Activated T-cell treated with anti-CD3 and anti-CD28 coated beads, Interleukin-2, amount 50 U/mL, for 4 hours (primary cell): Measurements from ENCODE around the gene CBX2. TPM values are rescaled to one million over a fixed set of nuclear protein-coding genes. Genes with fewer than 3 reads are reported as not detected.

Experiments
- ATAC-seq, 2 donors: fragments of 200-7000 bp; cut with Tn5 transposase; one replicate each; pipeline ENCODE4 v1.10.0; 2021
- DNase-seq: peaks from one replicate; pipeline ENCODE4 v3.0.0-alpha.2; 2020
- H3K27me3 Mint-ChIP-seq: one replicate; pipeline ENCODE4 v1.8.0; 2021; ENCODE audit warnings: low read depth, mixed read lengths
- H3K36me3 Mint-ChIP-seq: one replicate; pipeline ENCODE4 v1.8.0; 2022; ENCODE audit warnings: mixed read lengths; ENCODE audit not compliant: insufficient read depth
- H3K4me1 Mint-ChIP-seq: one replicate; pipeline ENCODE4 v1.8.0; 2021; ENCODE audit warnings: low read depth, mixed read lengths
- H3K4me3 Mint-ChIP-seq: one replicate; pipeline ENCODE4 v1.8.0; 2021; ENCODE audit warnings: mild to moderate bottlenecking, moderate library complexity, mixed read lengths
- H3K9me3 Mint-ChIP-seq: one replicate; pipeline ENCODE4 v1.8.0; 2021; ENCODE audit warnings: mixed read lengths
- total RNA-seq, 3 donors: library from RNA; stranded (reverse); gene quantifications; one replicate each; pipeline ENCODE4 v1.2.1, GENCODE V29; 2021

Gene CBX2
- total RNA-seq, 3 donors from 2014 or later: 1.0 to 2.6 (median 1.4) TPM

DNA sequence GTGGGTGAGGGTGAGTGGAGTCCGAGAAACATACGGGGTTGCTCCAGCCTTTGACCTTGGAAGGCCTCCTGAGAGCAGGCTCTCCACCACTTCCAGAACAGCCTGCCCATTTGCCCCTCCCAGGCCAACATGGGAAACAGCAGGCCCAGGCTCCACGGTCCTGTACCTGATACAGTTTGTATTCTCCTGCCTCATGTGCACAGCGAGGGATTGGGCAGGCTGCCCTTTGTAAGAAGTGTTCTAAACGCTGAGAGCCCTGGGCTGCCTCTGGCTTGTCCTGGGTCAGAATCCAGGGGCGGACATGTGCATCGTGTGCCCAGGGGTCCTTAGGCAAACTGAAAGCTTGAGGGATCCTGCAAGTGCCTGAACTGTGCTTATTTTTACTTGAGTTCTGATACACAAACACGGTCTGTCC, 3.4 kb upstream of the CBX2 start:
- ATAC-seq: no peak
- peaks cover 62% of the 10 kb centered on the region for H3K27me3 Mint-ChIP-seq

DNA sequence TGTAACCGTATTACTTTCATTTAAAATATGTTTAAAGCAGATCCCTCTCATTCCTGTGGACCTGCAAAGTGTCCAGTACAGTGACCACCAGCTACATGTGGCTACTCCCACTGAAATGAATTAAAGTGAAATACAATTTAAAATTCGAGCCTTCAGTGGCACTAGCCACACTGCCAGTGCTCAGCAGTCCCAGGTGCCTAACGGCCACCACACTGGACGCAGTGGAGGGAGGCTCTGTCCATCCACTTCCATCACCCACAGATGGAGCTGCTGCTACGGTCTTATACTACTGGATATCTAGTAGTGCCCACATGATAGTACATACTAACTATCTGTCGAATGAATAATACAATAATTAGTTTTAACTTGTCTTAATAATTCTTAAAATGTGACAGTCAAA, 2.3 kb upstream of the CBX2 start:
- DNase-seq (no peak), ATAC-seq (no peak)
- Mint-ChIP-seq H3K36me3 (no peaks in the 10 kb centered on the region), H3K4me1 (peaks cover 12% of the 10 kb centered on the region), H3K4me3 (no peak overlapping the region), H3K27me3 (peaks cover 65% of the 10 kb centered on the region), H3K9me3 (no peaks in the 10 kb centered on the region)

More for the DNA sequence above, 3.4 kb upstream of the CBX2 start:
- no peaks in the 10 kb centered on the region for H3K9me3 Mint-ChIP-seq
- no peaks in the 10 kb centered on the region for H3K36me3 Mint-ChIP-seq
- no peak for DNase-seq
- no peak overlapping the region for H3K4me3 Mint-ChIP-seq
- H3K4me1 Mint-ChIP-seq: peaks cover 12% of the 10 kb centered on the region

DNA sequence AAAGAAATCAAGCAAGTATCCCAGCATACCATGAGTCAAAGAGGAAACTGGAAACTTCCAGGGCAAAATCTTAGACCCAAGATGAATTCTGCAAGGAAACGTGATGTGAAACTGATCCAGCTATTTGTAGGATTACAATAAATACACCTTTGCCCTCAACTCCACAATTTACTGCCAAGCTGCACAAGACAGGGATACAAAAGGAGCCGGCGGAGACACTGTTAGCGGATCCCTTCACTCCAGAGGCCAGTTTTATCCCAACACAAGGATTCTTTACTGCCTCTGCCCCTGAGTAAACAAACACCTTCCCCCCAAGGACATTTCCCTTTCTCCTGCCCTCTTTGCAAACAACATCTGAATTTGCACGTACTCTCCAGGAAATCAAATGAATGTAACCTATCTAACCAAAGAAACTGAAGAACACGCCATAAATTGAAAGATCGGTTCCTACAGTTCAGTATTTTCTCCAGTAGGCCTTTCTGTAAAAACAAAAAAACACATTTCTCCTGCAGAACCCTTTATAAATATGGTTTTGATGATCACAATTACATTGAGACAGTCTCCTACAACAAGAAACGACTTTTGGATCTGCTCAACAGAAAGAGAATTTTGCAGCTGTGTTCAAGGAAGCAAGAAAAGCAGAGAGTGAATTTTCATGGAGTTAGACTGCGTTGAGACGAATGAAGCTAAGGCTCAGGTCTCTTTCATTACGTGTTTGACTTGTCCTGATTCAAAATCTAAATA, 1.4 kb upstream of the CBX2 start:
- no peaks in the 10 kb centered on the region for H3K36me3 Mint-ChIP-seq
- ATAC-seq (no peak), DNase-seq (no peak)
- no peaks in the 10 kb centered on the region for H3K9me3 Mint-ChIP-seq
- peak overlapping the region; percentile 22 for H3K4me3 Mint-ChIP-seq
- H3K27me3 Mint-ChIP-seq: peaks cover 72% of the 10 kb centered on the region
- H3K4me1 Mint-ChIP-seq: peaks cover 14% of the 10 kb centered on the region

DNA sequence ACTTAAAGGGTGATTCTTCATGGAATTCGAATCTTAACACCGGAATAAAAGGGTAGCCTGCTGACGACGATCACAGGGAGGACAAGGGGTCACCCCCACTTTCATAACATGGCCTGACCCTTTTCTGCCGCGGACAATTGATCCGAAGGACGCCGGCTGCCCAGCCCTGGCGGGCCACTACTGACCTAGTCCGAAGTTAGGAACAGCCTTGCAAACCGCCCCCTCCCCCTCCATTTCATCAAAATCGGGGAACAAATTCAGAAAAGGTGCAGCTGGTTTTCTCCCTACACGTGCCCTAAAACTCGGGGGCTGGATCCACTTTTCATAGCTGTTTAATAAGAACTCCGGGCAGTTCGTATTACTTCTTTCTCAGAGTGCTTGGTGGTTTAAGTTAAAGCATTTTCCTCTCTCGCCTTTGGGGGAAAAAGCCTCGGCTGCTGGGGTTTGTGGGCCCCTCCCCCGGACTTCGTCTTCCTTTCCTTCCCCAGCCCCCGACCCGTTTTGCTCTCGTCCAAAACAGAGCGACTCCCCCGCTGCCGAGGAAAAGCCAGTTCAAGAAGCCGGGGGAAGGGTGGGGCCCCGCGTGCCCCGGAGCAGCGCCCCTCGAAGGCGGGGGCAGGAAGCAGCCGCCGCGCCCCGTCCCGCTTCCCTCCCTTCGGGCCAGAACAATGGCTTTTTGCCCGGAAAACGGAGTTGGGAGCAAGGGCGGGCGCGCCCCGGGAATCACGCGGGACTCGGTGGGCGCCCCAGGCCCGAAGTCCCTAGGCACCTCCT, 641 bp upstream of the CBX2 start:
- Mint-ChIP-seq H3K9me3 (no peaks in the 10 kb centered on the region), H3K4me1 (peaks cover 14% of the 10 kb centered on the region), H3K4me3 (peak overlapping the region; percentile 22), H3K36me3 (no peaks in the 10 kb centered on the region), H3K27me3 (peaks cover 74% of the 10 kb centered on the region)
- peak; percentile 28 to 33 for ATAC-seq
- no peak for DNase-seq

DNA sequence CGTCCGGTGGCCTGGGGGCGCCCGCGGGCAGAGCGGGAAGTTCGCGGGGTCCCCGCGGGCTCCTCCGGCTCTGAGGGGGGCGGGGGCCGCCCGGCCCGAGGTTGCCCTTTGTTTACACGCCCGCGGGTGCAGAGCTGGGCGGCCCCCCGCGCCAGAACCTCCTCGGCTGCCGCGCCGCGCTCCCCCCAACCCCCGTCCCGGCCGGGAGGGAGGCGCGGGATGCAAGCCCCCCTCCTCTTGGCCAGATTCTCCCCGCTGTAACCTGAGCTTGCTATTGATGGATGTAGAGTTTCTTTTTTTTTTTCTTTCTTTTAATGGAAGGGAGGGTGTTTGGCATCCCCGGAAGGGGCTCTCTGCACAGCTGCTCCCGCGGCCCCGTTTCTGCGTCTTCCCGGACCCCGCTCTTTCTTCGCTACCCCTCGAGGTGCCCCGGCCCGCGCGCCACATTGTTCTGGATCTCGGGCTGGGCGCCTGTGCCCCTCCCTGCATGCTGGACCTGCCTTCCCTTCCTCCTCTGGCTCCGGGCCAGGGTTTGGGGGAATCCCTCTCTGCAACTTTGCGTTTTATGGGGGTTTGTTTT, 646 bp downstream of the CBX2 start:
- Mint-ChIP-seq H3K9me3 (no peaks in the 10 kb centered on the region), H3K27me3 (peaks cover 76% of the 10 kb centered on the region), H3K4me3 (peak overlapping the region; percentile 77), H3K4me1 (peaks cover 14% of the 10 kb centered on the region), H3K36me3 (no peaks in the 10 kb centered on the region)
- ATAC-seq (peak; percentile 19 to 21), DNase-seq (no peak)

DNA sequence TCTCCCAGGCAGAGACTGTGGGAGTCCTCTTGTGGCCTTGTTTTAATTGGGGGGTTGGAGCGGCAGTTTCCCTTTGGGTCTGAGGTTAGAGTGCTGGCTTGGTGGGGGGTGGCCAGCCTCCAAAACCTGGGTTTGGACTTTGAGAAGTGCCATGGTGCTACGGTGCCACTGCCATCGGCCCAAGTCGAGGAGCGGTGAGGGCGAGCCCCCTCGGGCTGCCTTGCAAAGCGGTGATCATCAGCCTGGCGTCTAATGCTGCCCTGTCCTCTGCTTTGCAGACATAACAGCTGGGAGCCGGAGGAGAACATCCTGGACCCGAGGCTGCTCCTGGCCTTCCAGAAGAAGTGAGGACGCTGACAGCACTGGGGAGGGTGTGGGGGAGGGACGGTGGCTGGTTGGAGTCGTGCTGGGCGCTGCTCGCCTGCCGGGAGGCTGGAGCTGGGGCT, 1.2 kb downstream of the CBX2 start:
- DNase-seq: no peak
- Mint-ChIP-seq H3K4me3 (peak overlapping the region; percentile 77), H3K9me3 (no peaks in the 10 kb centered on the region), H3K36me3 (no peaks in the 10 kb centered on the region), H3K4me1 (peaks cover 14% of the 10 kb centered on the region), H3K27me3 (peaks cover 76% of the 10 kb centered on the region)
- ATAC-seq: no peak

DNA sequence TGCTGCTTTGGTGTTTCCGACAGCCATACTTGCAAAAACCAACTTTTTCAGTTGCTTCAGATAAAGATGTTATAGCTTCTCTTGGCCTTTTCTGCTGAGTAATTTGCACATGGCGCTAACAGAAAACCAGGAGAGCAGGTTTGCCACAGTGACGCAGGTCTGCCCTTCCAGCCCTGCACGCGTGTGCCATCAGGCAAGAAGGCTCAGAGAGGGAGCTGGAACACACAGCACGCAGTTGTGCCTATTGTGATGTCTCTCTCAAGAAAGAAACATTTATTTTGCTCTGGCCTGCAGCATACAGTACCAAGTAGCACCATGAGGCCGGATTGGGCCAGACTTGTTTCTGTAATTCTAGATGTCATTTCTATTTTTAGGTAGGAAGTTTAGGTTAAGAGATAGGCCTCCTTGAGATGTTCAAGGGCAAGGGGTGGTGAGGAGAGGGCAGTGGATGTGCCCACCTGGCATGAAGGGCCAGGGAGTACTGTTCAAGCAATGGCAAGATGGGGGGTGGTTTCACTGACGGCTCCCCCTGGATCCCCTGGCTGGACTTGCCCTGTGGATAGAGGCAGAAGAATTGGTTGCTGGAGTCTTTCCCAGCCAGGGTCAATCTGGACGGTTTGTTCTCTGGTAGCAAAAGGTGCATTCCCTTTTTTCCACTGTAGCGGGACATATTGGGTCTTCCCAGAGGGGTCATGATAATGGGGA, 1.9 kb downstream of the CBX2 start:
- Mint-ChIP-seq H3K4me1 (peaks cover 14% of the 10 kb centered on the region), H3K27me3 (peaks cover 69% of the 10 kb centered on the region), H3K36me3 (no peaks in the 10 kb centered on the region), H3K4me3 (no peak overlapping the region), H3K9me3 (no peaks in the 10 kb centered on the region)
- DNase-seq: no peak
- no peak for ATAC-seq

DNA sequence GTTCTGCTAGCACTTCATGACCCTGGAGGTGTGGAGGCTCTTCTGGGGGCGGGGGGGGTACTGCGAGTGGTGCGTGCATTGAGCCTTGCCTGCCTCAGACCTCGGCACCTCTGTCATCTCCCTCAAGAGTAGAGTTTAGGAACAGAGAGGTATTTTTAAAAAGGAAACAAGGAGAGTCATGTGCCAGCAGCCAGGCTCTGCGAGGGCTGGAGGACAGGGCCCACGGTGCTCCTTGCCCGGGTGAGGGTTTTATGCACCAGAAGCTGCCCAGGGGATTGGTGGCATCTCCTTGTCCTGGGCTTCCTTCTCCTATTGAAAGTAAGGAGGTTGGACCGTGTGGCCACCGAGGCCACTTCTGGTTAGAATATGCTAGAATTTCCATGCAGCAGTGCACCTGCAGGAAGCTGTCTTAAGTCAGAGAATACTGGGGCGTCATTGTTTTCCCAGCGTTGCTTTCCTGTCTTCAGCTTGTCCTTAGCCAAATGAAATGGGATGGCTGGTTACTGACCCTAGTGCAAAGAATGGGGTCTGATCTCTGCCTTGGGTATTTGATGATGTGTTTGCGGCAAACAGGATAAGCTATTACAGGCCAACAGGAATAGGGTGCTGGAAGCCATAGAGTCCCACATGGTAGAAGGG, 3.2 kb downstream of the CBX2 start:
- no peak for ATAC-seq
- peaks cover 14% of the 10 kb centered on the region for H3K4me1 Mint-ChIP-seq
- no peak for DNase-seq
- H3K4me3 Mint-ChIP-seq: no peak overlapping the region
- no peaks in the 10 kb centered on the region for H3K9me3 Mint-ChIP-seq
- peaks cover 72% of the 10 kb centered on the region for H3K27me3 Mint-ChIP-seq
- no peaks in the 10 kb centered on the region for H3K36me3 Mint-ChIP-seq

DNA sequence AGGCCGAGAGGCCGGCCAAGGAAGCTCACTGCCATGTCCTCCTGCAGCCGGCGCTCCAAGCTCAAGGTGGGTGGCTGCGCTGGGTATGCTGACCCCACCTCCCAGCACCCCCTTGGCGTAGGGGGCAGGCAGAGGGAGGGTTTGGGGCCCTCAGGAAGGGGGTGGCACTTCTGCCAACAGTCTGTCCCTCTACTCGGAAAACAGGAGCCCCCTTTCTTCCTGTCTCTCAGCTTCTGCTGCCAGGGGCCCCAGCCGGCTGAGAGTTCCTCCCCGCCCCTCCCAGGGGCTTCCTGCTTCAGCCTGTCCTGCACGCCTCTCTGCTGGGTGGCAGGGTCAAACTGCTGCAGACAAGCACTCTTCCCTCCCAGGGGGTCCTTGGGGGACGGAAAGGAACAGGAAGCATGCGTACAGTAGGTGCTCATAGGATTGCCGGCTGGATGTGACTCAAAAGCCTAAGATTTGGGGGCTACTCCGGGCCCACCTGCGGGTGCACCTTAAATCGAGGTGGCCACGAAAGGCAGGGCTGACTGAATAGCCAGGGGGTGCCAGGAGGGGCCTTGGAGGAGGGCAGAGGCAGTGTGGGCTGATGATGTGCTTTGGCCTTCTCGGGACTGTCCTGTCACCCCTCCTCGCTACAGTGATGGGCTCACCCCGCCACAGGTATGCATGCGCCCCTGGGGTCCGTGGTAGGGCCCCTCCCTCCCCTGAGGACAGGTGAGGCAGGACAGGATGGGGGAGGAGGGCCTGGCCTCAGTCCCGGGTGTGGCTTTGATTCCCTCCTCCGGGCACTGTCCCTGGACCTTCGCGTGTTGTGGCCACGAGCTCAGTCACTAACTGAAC, 4.0 kb downstream of the CBX2 start:
- no peak for DNase-seq
- Mint-ChIP-seq H3K27me3 (peaks cover 71% of the 10 kb centered on the region), H3K4me3 (no peak overlapping the region)

DNA sequence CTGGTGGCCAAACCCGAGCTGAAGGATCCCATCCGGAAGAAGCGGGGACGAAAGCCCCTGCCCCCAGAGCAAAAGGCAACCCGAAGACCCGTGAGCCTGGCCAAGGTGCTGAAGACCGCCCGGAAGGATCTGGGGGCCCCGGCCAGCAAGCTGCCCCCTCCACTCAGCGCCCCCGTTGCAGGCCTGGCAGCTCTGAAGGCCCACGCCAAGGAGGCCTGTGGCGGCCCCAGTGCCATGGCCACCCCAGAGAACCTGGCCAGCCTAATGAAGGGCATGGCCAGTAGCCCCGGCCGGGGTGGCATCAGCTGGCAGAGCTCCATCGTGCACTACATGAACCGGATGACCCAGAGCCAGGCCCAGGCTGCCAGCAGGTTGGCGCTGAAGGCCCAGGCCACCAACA, 5.9 kb downstream of the CBX2 start:
- Mint-ChIP-seq H3K9me3 (no peaks in the 10 kb centered on the region), H3K4me3 (no peak overlapping the region), H3K36me3 (no peaks in the 10 kb centered on the region), H3K4me1 (peaks cover 4% of the 10 kb centered on the region), H3K27me3 (peaks cover 83% of the 10 kb centered on the region)
- no peak for DNase-seq
- ATAC-seq: no peak

More for the DNA sequence above, 4.0 kb downstream of the CBX2 start:
- H3K9me3 Mint-ChIP-seq: no peaks in the 10 kb centered on the region
- H3K4me1 Mint-ChIP-seq: peaks cover 10% of the 10 kb centered on the region
- H3K36me3 Mint-ChIP-seq: no peaks in the 10 kb centered on the region
- ATAC-seq: no peak

DNA sequence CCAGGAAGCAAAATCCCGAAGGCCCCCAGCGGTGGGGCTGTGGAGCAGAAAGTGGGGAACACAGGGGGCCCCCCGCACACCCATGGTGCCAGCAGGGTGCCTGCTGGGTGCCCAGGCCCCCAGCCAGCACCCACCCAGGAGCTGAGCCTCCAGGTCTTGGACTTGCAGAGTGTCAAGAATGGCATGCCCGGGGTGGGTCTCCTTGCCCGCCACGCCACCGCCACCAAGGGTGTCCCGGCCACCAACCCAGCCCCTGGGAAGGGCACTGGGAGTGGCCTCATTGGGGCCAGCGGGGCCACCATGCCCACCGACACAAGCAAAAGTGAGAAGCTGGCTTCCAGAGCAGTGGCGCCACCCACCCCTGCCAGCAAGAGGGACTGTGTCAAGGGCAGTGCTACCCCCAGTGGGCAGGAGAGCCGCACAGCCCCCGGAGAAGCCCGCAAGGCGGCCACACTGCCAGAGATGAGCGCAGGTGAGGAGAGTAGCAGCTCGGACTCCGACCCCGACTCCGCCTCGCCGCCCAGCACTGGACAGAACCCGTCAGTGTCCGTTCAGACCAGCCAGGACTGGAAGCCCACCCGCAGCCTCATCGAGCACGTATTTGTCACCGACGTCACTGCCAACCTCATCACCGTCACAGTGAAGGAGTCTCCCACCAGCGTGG, 6.5 kb downstream of the CBX2 start:
- Mint-ChIP-seq H3K4me1 (peaks cover 2% of the 10 kb centered on the region), H3K9me3 (no peaks in the 10 kb centered on the region), H3K36me3 (no peaks in the 10 kb centered on the region), H3K27me3 (peaks cover 83% of the 10 kb centered on the region), H3K4me3 (no peak overlapping the region)
- ATAC-seq (no peak), DNase-seq (no peak)

DNA sequence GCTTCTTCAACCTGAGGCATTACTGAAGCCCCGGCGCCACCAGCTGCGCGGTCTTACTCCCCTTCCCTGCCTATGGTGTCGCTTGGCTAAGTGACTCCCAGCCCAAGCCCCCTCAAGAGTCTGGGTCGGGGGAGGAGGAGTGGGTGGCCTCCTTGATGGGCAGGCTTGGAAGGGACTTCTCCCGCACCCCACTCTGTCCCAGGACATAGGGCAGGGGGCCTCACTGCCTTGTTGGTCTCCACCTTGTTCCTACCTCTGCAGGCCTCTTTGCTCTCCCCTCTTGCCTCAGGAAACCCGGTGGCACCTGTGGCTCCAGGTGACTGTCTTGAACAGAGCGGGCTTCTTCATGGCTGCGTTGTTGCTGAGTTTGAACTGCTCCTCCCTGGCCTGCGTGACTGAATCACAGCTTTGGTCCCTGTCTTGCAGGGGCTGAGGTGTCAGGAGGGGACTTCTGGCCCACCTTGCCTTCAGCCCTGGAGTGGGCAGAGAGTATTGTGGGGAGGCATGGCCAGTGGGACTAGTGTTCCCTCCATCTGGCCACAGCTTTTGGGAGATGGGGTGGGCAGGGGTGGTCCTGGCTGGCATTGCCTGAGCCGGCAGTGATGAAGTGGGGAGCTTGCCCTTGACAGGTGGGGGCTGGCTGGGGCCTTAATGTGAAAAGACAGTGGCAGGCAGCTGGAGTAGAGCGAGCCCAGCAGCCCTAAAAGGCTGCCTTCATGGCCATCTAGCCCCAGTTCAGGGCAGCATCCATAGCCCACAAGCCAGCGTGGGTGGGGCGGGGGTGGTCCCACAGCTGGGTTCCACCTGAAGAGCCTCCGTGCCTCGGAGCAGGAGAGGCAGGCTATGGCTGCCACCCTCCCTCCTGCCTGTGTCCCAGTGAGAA, 7.3 kb downstream of the CBX2 start:
- ATAC-seq (no peak), DNase-seq (no peak)
- Mint-ChIP-seq H3K4me3 (no peak overlapping the region), H3K9me3 (no peaks in the 10 kb centered on the region), H3K27me3 (peaks cover 78% of the 10 kb centered on the region), H3K4me1 (peaks cover 4% of the 10 kb centered on the region), H3K36me3 (no peaks in the 10 kb centered on the region)
